H1 (cell line): ENCODE measurements around the gene ADAD2. TPM values are rescaled to one million over a fixed set of nuclear protein-coding genes. Genes with fewer than 3 reads are reported as not detected.

Experiments used
- CTBP2 ChIP-seq: IDR thresholded peaks from 2 replicates; pipeline ENCODE4 v1.7.0; 2011; ENCODE audit warnings: borderline replicate concordance, mild to moderate bottlenecking, moderate library complexity, mixed read lengths, low read length; ENCODE audit not compliant: insufficient read depth, insufficient read length
- PHF8 ChIP-seq: fragments of 200-600 bp; sonication (generic); conservative IDR thresholded peaks from 2 replicates; pipeline ENCODE4 v1.7.1; 2012; ENCODE audit warnings: low read depth, mild to moderate bottlenecking, inconsistent platforms, low read length, moderate library complexity
- RFX5 ChIP-seq: IDR thresholded peaks from 2 replicates; pipeline ENCODE4 v1.6.1; 2011; ENCODE audit warnings: low read depth, low read length, improper control_type of control experiment, borderline replicate concordance
- TAF1 ChIP-seq: IDR thresholded peaks from 2 replicates; pipeline ENCODE4 v1.6.1; 2011; ENCODE audit warnings: mild to moderate bottlenecking, low read depth, low read length
- TEAD4 ChIP-seq: IDR thresholded peaks from 2 replicates; pipeline ENCODE4 v1.6.1; 2012; ENCODE audit warnings: low read depth, low read length, inconsistent platforms, mixed read lengths
- ZNF274 ChIP-seq: IDR thresholded peaks from 2 replicates; pipeline ENCODE4 v1.7.0; 2012; ENCODE audit warnings: low read length, borderline replicate concordance; ENCODE audit errors: extremely low read depth
- polyA plus RNA-seq, 7 experiments: library from polyadenylated mRNA; depleted of rRNA in 3 of 7; stranded (reverse) in 5 of 7; unstranded in 2 of 7; fragments of >200 nt in 5 of 7; fragments of 200-250 nt in 2 of 7; gene quantifications; 1 replicate in 5 of 7; 2 replicates in 1 of 7; 4 replicates in 1 of 7; pipeline versions ENCODE4 v1.2.1 to v1.2.3, GENCODE V29; 2011 to 2013; ENCODE audit warnings: missing spikeins in 2 of 7, mixed read lengths in 2 of 7
- total RNA-seq: library from RNA; stranded (reverse); fragmentation: NEBNext Ultra II Directional; extraction: Animal tissue kit (Norgen Biotek cat#: 25700); gene quantifications from 2 replicates; pipeline ENCODE4 v1.2.1, GENCODE V29; 2021

Gene ADAD2
- total and polyA plus RNA-seq, 2 of the 8 experiments (the other 6 are each of a cell fraction or from before 2014, with no cell fraction given) = 1.2 to 1.3 TPM

GRCh38 chr16:84246679-84247077 lies 55.7 kb downstream of the ADAD2 start (continued):
- TF ChIP-seq CTBP2 (no peak), ZNF274 (no peak), RFX5 (no peak), TEAD4 (no peak), PHF8 (no peak), TAF1 (no peak)

Other genes with a start within 250 kb of the ADAD2 start
- gene OSGIN1, start 237.9 kb upstream of the ADAD2 start, total RNA-seq = 0.48 and 0.58 TPM in 2 replicates
- 0.76 and 1.5 TPM in 2 replicates for gene OSGIN1, start 237.9 kb upstream of the ADAD2 start, polyA plus RNA-seq (2011; rRNA removed)
- gene NECAB2, start 222.9 kb upstream of the ADAD2 start, total RNA-seq = 2.0 and 3.6 TPM in 2 replicates
- 4.2 and 7.5 TPM in 2 replicates for gene NECAB2, start 222.9 kb upstream of the ADAD2 start, polyA plus RNA-seq (2011; rRNA removed)
- not detected in 2 replicates for gene SLC38A8, start 148.4 kb upstream of the ADAD2 start, total RNA-seq
- 0.08 TPM in 1 of 2 replicates, not detected in the other for gene SLC38A8, start 148.4 kb upstream of the ADAD2 start, polyA plus RNA-seq (2011; rRNA removed)
- 52.0 and 53.3 TPM in 2 replicates for gene MBTPS1, start 74.2 kb upstream of the ADAD2 start, total RNA-seq
- 30.6 and 33.7 TPM in 2 replicates for gene MBTPS1, start 74.2 kb upstream of the ADAD2 start, polyA plus RNA-seq (2011; rRNA removed)
- 55.7 and 58.5 TPM in 2 replicates for gene HSDL1, start 46.0 kb upstream of the ADAD2 start, total RNA-seq
- 18.2 and 25.0 TPM in 2 replicates for gene HSDL1, start 46.0 kb upstream of the ADAD2 start, polyA plus RNA-seq (2011; rRNA removed)
- 0.09 and 0.27 TPM in 2 replicates for gene DNAAF1, start 45.8 kb upstream of the ADAD2 start, total RNA-seq
- 0.06 and 0.15 TPM in 2 replicates for gene DNAAF1, start 45.8 kb upstream of the ADAD2 start, polyA plus RNA-seq (2011; rRNA removed)
- gene TAF1C, start 4.1 kb upstream of the ADAD2 start, total RNA-seq = 63.8 and 68.0 TPM in 2 replicates
- 44.6 and 81.6 TPM in 2 replicates for gene TAF1C, start 4.1 kb upstream of the ADAD2 start, polyA plus RNA-seq (2011; rRNA removed)
- not detected in 2 replicates for gene KCNG4, start 48.9 kb downstream of the ADAD2 start, total RNA-seq
- gene KCNG4, start 48.9 kb downstream of the ADAD2 start, polyA plus RNA-seq (2011; rRNA removed) = not detected in 2 replicates
- gene WFDC1, start 103.7 kb downstream of the ADAD2 start, total RNA-seq = 1.1 and 1.6 TPM in 2 replicates
- gene WFDC1, start 103.7 kb downstream of the ADAD2 start, polyA plus RNA-seq (2011; rRNA removed) = 0.52 and 0.70 TPM in 2 replicates
- 2.8 and 3.6 TPM in 2 replicates for gene ATP2C2, start 177.4 kb downstream of the ADAD2 start, total RNA-seq
- 1.2 and 2.6 TPM in 2 replicates for gene ATP2C2, start 177.4 kb downstream of the ADAD2 start, polyA plus RNA-seq (2011; rRNA removed)